ENCODE measurements around the gene POLD2. TPM values are rescaled to one million over a fixed set of nuclear protein-coding genes. Genes with fewer than 3 reads are reported as not detected.

POLD2 gene
- total and polyA plus RNA-seq, 2 donors (not counting 3 experiments of a cell fraction or from before 2014, with no cell fraction given), result 96.5 to 122 TPM

DNA sequence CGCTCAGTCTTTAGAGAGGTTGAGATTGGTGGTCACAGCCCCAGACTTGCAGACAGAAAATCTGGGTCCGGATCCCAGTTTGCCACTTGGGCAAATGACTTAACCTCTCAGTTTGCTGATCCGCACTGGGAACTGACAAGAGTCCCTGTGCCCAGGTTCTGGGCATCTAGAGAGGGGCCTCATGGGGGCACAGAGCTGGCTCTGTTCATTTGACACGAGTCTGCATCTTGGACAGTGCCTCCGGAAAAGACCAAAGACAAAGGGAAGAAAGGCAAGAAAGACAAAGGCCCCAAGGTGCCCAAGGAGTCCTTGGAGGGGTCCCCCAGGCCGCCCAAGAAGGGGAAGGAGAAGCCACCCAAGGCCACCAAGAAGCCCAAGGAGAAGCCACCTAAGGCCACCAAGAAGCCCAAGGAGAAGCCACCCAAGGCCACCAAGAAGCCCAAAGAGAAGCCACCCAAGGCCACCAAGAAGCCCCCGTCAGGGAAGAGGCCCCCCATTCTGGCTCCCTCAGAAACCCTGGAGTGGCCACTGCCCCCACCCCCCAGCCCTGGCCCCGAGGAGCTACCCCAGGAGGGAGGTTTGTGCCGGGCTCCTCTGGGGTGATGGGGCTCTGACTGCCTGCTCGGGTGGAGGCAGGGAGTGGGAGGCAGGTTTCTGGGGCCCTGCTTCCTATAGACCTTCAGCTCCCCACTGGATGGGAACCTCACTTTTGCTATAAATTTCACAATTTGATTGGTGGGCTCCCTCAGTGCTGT, 16.9 kb downstream of the POLD2 start:
- H2AFZ ChIP-seq (ENCODE audit: low read depth, low read length), result no peak overlapping the region
- peaks cover 3% of the 10 kb centered on the region for H3K4me1 ChIP-seq (ENCODE audit: control insufficient read depth, extremely low read depth, insufficient read depth, low read length)
- DNase-seq (ENCODE audit: low read depth, low spot score) (no peak), FAIRE-seq (no peak)
- H3K79me2 ChIP-seq (ENCODE audit: control insufficient read depth, insufficient read depth, low read length), result peaks cover 5% of the 10 kb centered on the region
- H4K20me1 ChIP-seq (replicated peaks; ENCODE audit: control insufficient read depth, extremely low read depth, insufficient read depth, low read length), result no peaks in the 10 kb centered on the region
- H3K27me3 ChIP-seq (ENCODE audit: control insufficient read depth in 2 of 2, insufficient read depth in 2 of 2, low read length in 2 of 2), result no peaks in the 10 kb centered on the region
- no peak overlapping the region for H3K4me2 ChIP-seq (ENCODE audit: insufficient read depth, low read length)
- H3K4me3 ChIP-seq (replicated peaks in 1 of 3; ENCODE audit: insufficient read depth in 1 of 3, low read depth in 1 of 3, low read length in 3 of 3), result no peak overlapping the region
- dilution Hi-C loops (cut with MboI; ENCODE audit: extremely low pct_ligation_motif_present, low sequenced_read_pairs) (no loop called here), intact Hi-C loops (cut with micrococcal nuclease) (no loop called here)
- no peak overlapping the region for H3K9ac ChIP-seq (replicated peaks; ENCODE audit: extremely low read depth, insufficient read depth, low read length)
- H3K27ac ChIP-seq (ENCODE audit: insufficient read depth, low read depth, low read length), result no peak overlapping the region
- no TSS peak for BruUV-seq (replicated peaks)
- CTCF ChIA-PET, result interaction anchor here (2.1 to 2.8 kb wide), 3 partner anchors 16 to 34 kb away, joined by 6 to 17 read pairs (median 7); partner anchors contain the start of gene POLD2
- POLR2A ChIA-PET, result no interaction called here
- TF ChIP-seq MYC (IDR thresholded peaks at IDR 0.05; ENCODE audit: low read depth, low read length) (no peak), FOS (IDR thresholded peaks at IDR 0.05; ENCODE audit: borderline replicate concordance, insufficient read depth, low read length) (no peak), POLR2AphosphoS5 (IDR thresholded peaks at IDR 0.05; ENCODE audit: insufficient read depth, low read depth, low read length) (no peak), EZH2 (IDR thresholded peaks at IDR 0.05; ENCODE audit: borderline replicate concordance, low read depth, low read length, severe bottlenecking) (no peak), POLR2A (IDR thresholded peaks at IDR 0.05; ENCODE audit: low read depth, low read length) (no peak), JUN (IDR thresholded peaks at IDR 0.05; ENCODE audit: borderline replicate concordance, insufficient read depth, insufficient read length, low read depth) (no peak), GATA2 (IDR thresholded peaks at IDR 0.05; ENCODE audit: insufficient read depth, insufficient read length, low read depth, low read length) (no peak)
- TF ChIP-seq, protein P1, sequence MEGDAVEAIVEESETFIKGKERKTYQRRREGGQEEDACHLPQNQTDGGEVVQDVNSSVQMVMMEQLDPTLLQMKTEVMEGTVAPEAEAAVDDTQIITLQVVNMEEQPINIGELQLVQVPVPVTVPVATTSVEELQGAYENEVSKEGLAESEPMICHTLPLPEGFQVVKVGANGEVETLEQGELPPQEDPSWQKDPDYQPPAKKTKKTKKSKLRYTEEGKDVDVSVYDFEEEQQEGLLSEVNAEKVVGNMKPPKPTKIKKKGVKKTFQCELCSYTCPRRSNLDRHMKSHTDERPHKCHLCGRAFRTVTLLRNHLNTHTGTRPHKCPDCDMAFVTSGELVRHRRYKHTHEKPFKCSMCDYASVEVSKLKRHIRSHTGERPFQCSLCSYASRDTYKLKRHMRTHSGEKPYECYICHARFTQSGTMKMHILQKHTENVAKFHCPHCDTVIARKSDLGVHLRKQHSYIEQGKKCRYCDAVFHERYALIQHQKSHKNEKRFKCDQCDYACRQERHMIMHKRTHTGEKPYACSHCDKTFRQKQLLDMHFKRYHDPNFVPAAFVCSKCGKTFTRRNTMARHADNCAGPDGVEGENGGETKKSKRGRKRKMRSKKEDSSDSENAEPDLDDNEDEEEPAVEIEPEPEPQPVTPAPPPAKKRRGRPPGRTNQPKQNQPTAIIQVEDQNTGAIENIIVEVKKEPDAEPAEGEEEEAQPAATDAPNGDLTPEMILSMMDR (IDR thresholded peaks at IDR 0.05; ENCODE audit: extremely low read depth in 1 of 2, insufficient read depth in 1 of 2, low read depth in 1 of 2, low read length in 2 of 2), result no peak
- TF ChIP-seq, protein P2, sequence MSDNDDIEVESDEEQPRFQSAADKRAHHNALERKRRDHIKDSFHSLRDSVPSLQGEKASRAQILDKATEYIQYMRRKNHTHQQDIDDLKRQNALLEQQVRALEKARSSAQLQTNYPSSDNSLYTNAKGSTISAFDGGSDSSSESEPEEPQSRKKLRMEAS (IDR thresholded peaks at IDR 0.05; ENCODE audit: insufficient read depth, insufficient read length), result no peak
- no peaks in the 10 kb centered on the region for H3K9me1 ChIP-seq (replicated peaks; ENCODE audit: control insufficient read depth, extremely low read depth, insufficient read depth, low read length)
- H3K9me3 ChIP-seq (replicated peaks; ENCODE audit: control insufficient read depth, insufficient read depth, low read length), result no peaks in the 10 kb centered on the region
- no peaks in the 10 kb centered on the region for H3K36me3 ChIP-seq (ENCODE audit: control insufficient read depth in 2 of 2, extremely low read depth in 1 of 2, insufficient read depth in 2 of 2, low read length in 2 of 2)
